WTC11 (cell line): ENCODE results near the gene DPP8. TPM values are rescaled to one million over a fixed set of nuclear protein-coding genes. Genes with fewer than 3 reads are reported as not detected.
A peak's percentile ranks its signal among the peaks of the same experiment; 100 is the strongest.

Source experiments
- ATAC-seq: fragments of 200-7000 bp; cut with Tn5 transposase; 2 replicates; pipeline ENCODE4 v1.10.0; 2021; ENCODE audit warnings: mild to moderate bottlenecking, moderate library complexity
- CTCF ChIA-PET: fragments of 300-600 bp; sonication (Branson Sonifier 250); formaldehyde crosslinking; loops from one replicate; lab custom pipeline; 2021; ENCODE audit warnings: antibody characterized with exemption; lab: Charles Lee
- POLR2A ChIA-PET: fragments of 350-600 bp; sonication (Branson Sonifier 250); formaldehyde crosslinking; loops from one replicate; lab custom pipeline; 2021; ENCODE audit warnings: antibody characterized with exemption; lab: Charles Lee
- DNase-seq: peaks from one replicate; pipeline ENCODE4 v3.0.0; 2021; ENCODE audit warnings: low spot score
- H3K27ac Mint-ChIP-seq: 2 replicates; pipeline ENCODE4 v1.8.0; 2021; ENCODE audit warnings: mixed read lengths
- H3K27me3 Mint-ChIP-seq: 2 replicates; pipeline ENCODE4 v1.8.0; 2021; ENCODE audit warnings: low read depth, mild to moderate bottlenecking, moderate library complexity, mixed read lengths
- H3K36me3 Mint-ChIP-seq: 2 replicates; pipeline ENCODE4 v1.8.0; 2021; ENCODE audit warnings: mixed read lengths
- H3K4me1 Mint-ChIP-seq: 2 replicates; pipeline ENCODE4 v1.8.0; 2022; ENCODE audit warnings: mixed read lengths
- H3K4me3 Mint-ChIP-seq: 2 replicates; pipeline ENCODE4 v1.8.0; 2021; ENCODE audit warnings: mild to moderate bottlenecking, moderate library complexity, mixed read lengths
- H3K9me3 Mint-ChIP-seq: 2 replicates; pipeline ENCODE4 v1.8.0; 2021; ENCODE audit warnings: mixed read lengths
- AFF4 ChIP-seq: sonication (generic); formaldehyde crosslinking; IDR thresholded peaks from 2 replicates; pipeline ENCODE4 v1.8.1; 2023; ENCODE audit warnings: mild to moderate bottlenecking, missing genetic modification reagents, borderline replicate concordance
- E2F5 ChIP-seq: sonication (generic); formaldehyde crosslinking; IDR thresholded peaks from 2 replicates; pipeline ENCODE4 v1.8.1; 2022; ENCODE audit warnings: mild to moderate bottlenecking, moderate library complexity, missing genetic modification reagents
- ELF4 ChIP-seq: sonication (generic); formaldehyde crosslinking; IDR thresholded peaks from 2 replicates; pipeline ENCODE4 v1.8.1; 2022; ENCODE audit warnings: low read depth, mild to moderate bottlenecking, moderate library complexity, missing genetic modification reagents
- ERG ChIP-seq: fragments of 250-450 bp; sonication (Bioruptor Pico); IDR thresholded peaks from 2 replicates; pipeline ENCODE4 v1.8.0; 2021; ENCODE audit warnings: mild to moderate bottlenecking
- FOXK1 ChIP-seq: sonication (generic); formaldehyde crosslinking; IDR thresholded peaks from 2 replicates; pipeline ENCODE4 v1.8.0; 2022; ENCODE audit warnings: mild to moderate bottlenecking, moderate library complexity, missing genetic modification reagents
- GRHL2 ChIP-seq: fragments of 250-450 bp; sonication (Bioruptor Pico); IDR thresholded peaks from 2 replicates; pipeline ENCODE4 v1.8.0; 2022; ENCODE audit warnings: mild to moderate bottlenecking, moderate library complexity; ENCODE audit not compliant: insufficient replicate concordance, severe bottlenecking
- NR1H2 ChIP-seq: sonication (generic); formaldehyde crosslinking; IDR thresholded peaks from 2 replicates; pipeline ENCODE4 v1.9.0; 2021; ENCODE audit warnings: mild to moderate bottlenecking, moderate library complexity, missing genetic modification reagents
- TP53 ChIP-seq: sonication (generic); formaldehyde crosslinking; IDR thresholded peaks from 2 replicates; pipeline ENCODE4 v1.8.1; 2023; ENCODE audit warnings: mild to moderate bottlenecking, missing genetic modification reagents
- ZSCAN18 ChIP-seq: fragments of 250-450 bp; sonication (Bioruptor Pico); IDR thresholded peaks from 2 replicates; pipeline ENCODE4 v2.1.2; 2022; ENCODE audit warnings: mild to moderate bottlenecking, moderate library complexity
- total RNA-seq: library from RNA; stranded (reverse); gene quantifications from 3 replicates; pipeline ENCODE4 v1.2.3, GENCODE V29; 2021
- TF ChIP-seq, protein P1 (sequence below): sonication (generic); formaldehyde crosslinking; IDR thresholded peaks from 2 replicates; pipeline ENCODE4 v1.8.1; 2022; ENCODE audit warnings: missing genetic modification reagents, borderline replicate concordance
- TF ChIP-seq, protein P2 (sequence below): fragments of 250-450 bp; sonication (Bioruptor Pico); conservative IDR thresholded peaks from 2 replicates; pipeline ENCODE4 v1.9.0; 2021; ENCODE audit warnings: mild to moderate bottlenecking
- TF ChIP-seq, protein P3 (sequence below): sonication (generic); formaldehyde crosslinking; IDR thresholded peaks from 2 replicates; pipeline ENCODE4 v1.8.1; 2022; ENCODE audit warnings: low read depth, missing genetic modification reagents, borderline replicate concordance
- TF ChIP-seq, protein P4 (sequence below): sonication (generic); formaldehyde crosslinking; IDR thresholded peaks from 2 replicates; pipeline ENCODE4 v1.8.0; 2022; ENCODE audit warnings: mild to moderate bottlenecking, missing genetic modification reagents
- TF ChIP-seq, protein P5 (sequence below): sonication (generic); formaldehyde crosslinking; IDR thresholded peaks from 2 replicates; pipeline ENCODE4 v1.8.1; 2023; ENCODE audit warnings: mild to moderate bottlenecking, missing genetic modification reagents

Gene DPP8
- total RNA-seq, 1 experiment from 2014 or later = 31.9 TPM

GRCh38 chr15:65518633-65519285 lies 1.3 kb upstream of the DPP8 start (continued):
- TF ChIP-seq NR1H2 (CRISPR knock-in tag) (no peak), E2F5 (CRISPR knock-in tag) (no peak)

GRCh38 chr15:65517866-65518207 lies 348 bp upstream of the DPP8 start:
- no peak for DNase-seq
- peak overlapping the region; percentile 74; the same call in 1 of the 2 replicates for H3K27ac Mint-ChIP-seq
- POLR2A ChIA-PET = interaction anchor here (0.7 kb wide), 1 partner anchor 26 kb away, joined by 5 read pairs; no protein-coding TSS in a partner anchor
- H3K4me1 Mint-ChIP-seq = peaks cover 12% of the 10 kb centered on the region
- no peaks in the 10 kb centered on the region for H3K9me3 Mint-ChIP-seq
- CTCF ChIA-PET = no interaction called here
- no peaks in the 10 kb centered on the region for H3K36me3 Mint-ChIP-seq
- no peaks in the 10 kb centered on the region for H3K27me3 Mint-ChIP-seq
- TF ChIP-seq, protein P1, sequence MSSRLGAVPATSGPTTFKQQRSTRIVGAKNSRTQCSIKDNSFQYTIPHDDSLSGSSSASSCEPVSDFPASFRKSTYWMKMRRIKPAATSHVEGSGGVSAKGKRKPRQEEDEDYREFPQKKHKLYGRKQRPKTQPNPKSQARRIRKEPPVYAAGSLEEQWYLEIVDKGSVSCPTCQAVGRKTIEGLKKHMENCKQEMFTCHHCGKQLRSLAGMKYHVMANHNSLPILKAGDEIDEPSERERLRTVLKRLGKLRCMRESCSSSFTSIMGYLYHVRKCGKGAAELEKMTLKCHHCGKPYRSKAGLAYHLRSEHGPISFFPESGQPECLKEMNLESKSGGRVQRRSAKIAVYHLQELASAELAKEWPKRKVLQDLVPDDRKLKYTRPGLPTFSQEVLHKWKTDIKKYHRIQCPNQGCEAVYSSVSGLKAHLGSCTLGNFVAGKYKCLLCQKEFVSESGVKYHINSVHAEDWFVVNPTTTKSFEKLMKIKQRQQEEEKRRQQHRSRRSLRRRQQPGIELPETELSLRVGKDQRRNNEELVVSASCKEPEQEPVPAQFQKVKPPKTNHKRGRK = no peak
- TF ChIP-seq, protein P2, sequence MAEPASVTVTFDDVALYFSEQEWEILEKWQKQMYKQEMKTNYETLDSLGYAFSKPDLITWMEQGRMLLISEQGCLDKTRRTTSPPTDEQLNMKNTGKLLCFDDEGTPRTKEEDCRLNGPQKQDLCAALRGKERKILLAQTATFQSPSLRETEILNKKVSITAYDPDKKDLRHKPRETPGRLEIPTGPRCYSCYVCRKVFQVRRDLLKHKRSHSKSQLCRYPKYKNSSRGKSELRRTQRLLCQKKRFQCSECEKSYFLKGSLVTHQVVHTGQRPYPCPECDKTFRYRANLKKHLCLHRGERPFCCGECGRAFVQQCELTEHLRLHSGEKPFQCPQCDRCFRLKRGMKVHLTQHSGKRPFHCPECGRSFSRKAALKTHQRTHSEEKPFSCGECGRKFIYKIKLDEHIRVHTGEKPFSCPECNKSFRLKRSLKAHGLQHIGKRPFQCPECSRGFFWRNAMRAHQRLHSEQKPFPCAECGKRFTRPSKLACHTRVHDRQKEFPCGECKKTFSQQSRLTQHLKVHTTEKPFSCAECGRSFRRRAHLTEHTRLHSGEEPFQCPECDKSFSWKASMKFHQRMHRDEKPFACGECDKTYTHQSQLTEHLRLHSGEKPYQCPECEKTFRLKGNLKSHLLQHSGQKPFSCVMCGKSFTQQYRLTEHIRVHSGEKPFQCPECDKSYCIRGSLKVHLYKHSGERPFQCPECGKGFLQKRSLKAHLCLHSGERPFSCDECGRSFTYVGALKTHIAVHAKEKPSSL (CRISPR knock-in tag) = no peak
- TF ChIP-seq FOXK1 (CRISPR knock-in tag) (no peak), TP53 (CRISPR knock-in tag) (no peak), ZSCAN18 (CRISPR knock-in tag) (no peak), ERG (CRISPR knock-in tag) (no peak), ELF4 (CRISPR knock-in tag) (no peak), AFF4 (no peak), NR1H2 (CRISPR knock-in tag) (no peak), GRHL2 (no peak)
- TF ChIP-seq, protein P3, sequence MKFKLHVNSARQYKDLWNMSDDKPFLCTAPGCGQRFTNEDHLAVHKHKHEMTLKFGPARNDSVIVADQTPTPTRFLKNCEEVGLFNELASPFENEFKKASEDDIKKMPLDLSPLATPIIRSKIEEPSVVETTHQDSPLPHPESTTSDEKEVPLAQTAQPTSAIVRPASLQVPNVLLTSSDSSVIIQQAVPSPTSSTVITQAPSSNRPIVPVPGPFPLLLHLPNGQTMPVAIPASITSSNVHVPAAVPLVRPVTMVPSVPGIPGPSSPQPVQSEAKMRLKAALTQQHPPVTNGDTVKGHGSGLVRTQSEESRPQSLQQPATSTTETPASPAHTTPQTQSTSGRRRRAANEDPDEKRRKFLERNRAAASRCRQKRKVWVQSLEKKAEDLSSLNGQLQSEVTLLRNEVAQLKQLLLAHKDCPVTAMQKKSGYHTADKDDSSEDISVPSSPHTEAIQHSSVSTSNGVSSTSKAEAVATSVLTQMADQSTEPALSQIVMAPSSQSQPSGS = no peak
- TF ChIP-seq, protein P4, sequence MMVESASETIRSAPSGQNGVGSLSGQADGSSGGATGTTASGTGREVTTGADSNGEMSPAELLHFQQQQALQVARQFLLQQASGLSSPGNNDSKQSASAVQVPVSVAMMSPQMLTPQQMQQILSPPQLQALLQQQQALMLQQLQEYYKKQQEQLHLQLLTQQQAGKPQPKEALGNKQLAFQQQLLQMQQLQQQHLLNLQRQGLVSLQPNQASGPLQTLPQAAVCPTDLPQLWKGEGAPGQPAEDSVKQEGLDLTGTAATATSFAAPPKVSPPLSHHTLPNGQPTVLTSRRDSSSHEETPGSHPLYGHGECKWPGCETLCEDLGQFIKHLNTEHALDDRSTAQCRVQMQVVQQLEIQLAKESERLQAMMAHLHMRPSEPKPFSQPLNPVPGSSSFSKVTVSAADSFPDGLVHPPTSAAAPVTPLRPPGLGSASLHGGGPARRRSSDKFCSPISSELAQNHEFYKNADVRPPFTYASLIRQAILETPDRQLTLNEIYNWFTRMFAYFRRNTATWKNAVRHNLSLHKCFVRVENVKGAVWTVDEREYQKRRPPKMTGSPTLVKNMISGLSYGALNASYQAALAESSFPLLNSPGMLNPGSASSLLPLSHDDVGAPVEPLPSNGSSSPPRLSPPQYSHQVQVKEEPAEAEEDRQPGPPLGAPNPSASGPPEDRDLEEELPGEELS (CRISPR knock-in tag) = no peak
- TF ChIP-seq, protein P5, sequence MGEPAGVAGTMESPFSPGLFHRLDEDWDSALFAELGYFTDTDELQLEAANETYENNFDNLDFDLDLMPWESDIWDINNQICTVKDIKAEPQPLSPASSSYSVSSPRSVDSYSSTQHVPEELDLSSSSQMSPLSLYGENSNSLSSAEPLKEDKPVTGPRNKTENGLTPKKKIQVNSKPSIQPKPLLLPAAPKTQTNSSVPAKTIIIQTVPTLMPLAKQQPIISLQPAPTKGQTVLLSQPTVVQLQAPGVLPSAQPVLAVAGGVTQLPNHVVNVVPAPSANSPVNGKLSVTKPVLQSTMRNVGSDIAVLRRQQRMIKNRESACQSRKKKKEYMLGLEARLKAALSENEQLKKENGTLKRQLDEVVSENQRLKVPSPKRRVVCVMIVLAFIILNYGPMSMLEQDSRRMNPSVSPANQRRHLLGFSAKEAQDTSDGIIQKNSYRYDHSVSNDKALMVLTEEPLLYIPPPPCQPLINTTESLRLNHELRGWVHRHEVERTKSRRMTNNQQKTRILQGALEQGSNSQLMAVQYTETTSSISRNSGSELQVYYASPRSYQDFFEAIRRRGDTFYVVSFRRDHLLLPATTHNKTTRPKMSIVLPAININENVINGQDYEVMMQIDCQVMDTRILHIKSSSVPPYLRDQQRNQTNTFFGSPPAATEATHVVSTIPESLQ = no peak
- TF ChIP-seq, all 79 proteins: peak for 0
- peak overlapping the region; percentile 94 for H3K4me3 Mint-ChIP-seq
- no peak; the same call in 1 of the 2 replicates for ATAC-seq
